HepG2 (cell line): ENCODE data around the gene ALDH1A2. TPM values are rescaled to one million over a fixed set of nuclear protein-coding genes. Genes with fewer than 3 reads are reported as not detected.

Experiments used
- ATAC-seq: fragments of 200-7000 bp; cut with Tn5 transposase; 3 replicates; pipeline ENCODE4 v1.9.1; 2020; ENCODE audit warnings: mild to moderate bottlenecking, moderate library complexity
- BruUV-seq: library from RNA; stranded (reverse); fragments of 400-500 nt; replicated peaks from 2 replicates; lab custom pipeline; 2021; lab: Mats Ljungman, UMichigan
- CTCF ChIA-PET: fragments of 300-600 bp; formaldehyde crosslinking; extraction: SDS; loops from one replicate; lab custom pipeline; 2021; ENCODE audit warnings: low total read pairs, inconsistent platforms, low intra/inter-chr PET ratio; lab: Yijun Ruan, JAX
- POLR2A ChIA-PET: fragments of 350-600 bp; sonication (Branson Sonifier 250); formaldehyde crosslinking; loops from one replicate; lab custom pipeline; 2020; ENCODE audit warnings: antibody characterized with exemption, inconsistent platforms; lab: Yijun Ruan, JAX
- DNase-seq: peaks from one replicate; pipeline ENCODE4 v3.0.0-alpha.2; 2015; ENCODE audit warnings: low spot score
- FAIRE-seq: peaks from 3 replicates; lab custom pipeline; 2011; peaks lifted over from hg19 to GRCh38; lab: Jason Lieb, UNC
- H2AFZ ChIP-seq: one replicate; pipeline ENCODE4 v1.6.1; 2011; ENCODE audit warnings: low read length, inconsistent platforms
- H3K27ac ChIP-seq: fragments of 300-600 bp; 3 replicates; pipeline ENCODE4 v1.8.0; 2011; ENCODE audit warnings: mixed run types, mild to moderate bottlenecking, mixed read lengths, low read length, inconsistent platforms; ENCODE audit not compliant: insufficient read depth; ENCODE audit errors: extremely low read length
- H3K27me3 ChIP-seq, 2 experiments: fragments of 200-600 bp in 1 of 2; 2 replicates in 1 of 2; 3 replicates in 1 of 2; pipeline versions ENCODE4 v1.6.0 to v1.8.0; 2011; ENCODE audit warnings: low read length in 2 of 2, mild to moderate bottlenecking in 2 of 2, moderate library complexity in 2 of 2, inconsistent platforms in 1 of 2; ENCODE audit not compliant: insufficient read depth in 2 of 2, control insufficient read depth in 1 of 2
- H3K36me3 ChIP-seq, 2 experiments: fragments of 200-600 bp in 1 of 2; replicated peaks in 1 of 2; 2 replicates in 1 of 2; 3 replicates in 1 of 2; pipeline versions ENCODE4 v1.5.1 to v1.8.0; 2011; ENCODE audit warnings: low read length in 2 of 2, inconsistent platforms in 1 of 2; ENCODE audit not compliant: insufficient read depth in 2 of 2, control insufficient read depth in 1 of 2
- H3K4me1 ChIP-seq: 2 replicates; pipeline ENCODE4 v1.5.1; 2012; ENCODE audit warnings: low read length, inconsistent platforms; ENCODE audit not compliant: insufficient read depth
- H3K4me2 ChIP-seq: 2 replicates; pipeline ENCODE4 v1.6.0; 2011; ENCODE audit warnings: low read depth, low read length, inconsistent platforms
- H3K4me3 ChIP-seq, 3 experiments: fragments of 200-600 bp in 1 of 3; sonication (generic), shearing (Covaris generic) in 1 of 3; replicated peaks in 1 of 3; 2 replicates each; pipeline ENCODE4 v1.5.1; 2011 to 2016; ENCODE audit warnings: low read length in 3 of 3, inconsistent platforms in 2 of 3, low read depth in 2 of 3, mild to moderate bottlenecking in 2 of 3, control low read depth in 1 of 3, mixed read lengths in 1 of 3; ENCODE audit not compliant: insufficient read depth in 1 of 3
- H3K79me2 ChIP-seq: one replicate; pipeline ENCODE4 v1.6.1; 2011; ENCODE audit warnings: low read length, inconsistent platforms; ENCODE audit not compliant: insufficient read depth
- H3K9ac ChIP-seq: 2 replicates; pipeline ENCODE4 v1.6.0; 2011; ENCODE audit warnings: mild to moderate bottlenecking, low read depth, low read length, inconsistent platforms; ENCODE audit not compliant: insufficient read depth
- H3K9me3 ChIP-seq: 2 replicates; pipeline ENCODE4 v1.5.1; 2012; ENCODE audit warnings: mild to moderate bottlenecking, low read length
- H4K20me1 ChIP-seq: 2 replicates; pipeline ENCODE4 v1.6.0; 2011; ENCODE audit warnings: inconsistent platforms, mild to moderate bottlenecking, low read length, moderate library complexity; ENCODE audit not compliant: insufficient read depth
- BRD4 ChIP-seq: sonication (generic); formaldehyde crosslinking; IDR thresholded peaks from 2 replicates; pipeline ENCODE4 v1.4.0; 2020; ENCODE audit warnings: missing genetic modification reagents
- ELF3 ChIP-seq: IDR thresholded peaks from 2 replicates; pipeline ENCODE4 v1.6.1; 2016; ENCODE audit warnings: missing genetic modification reagents, missing compliant biosample characterization
- MED1 ChIP-seq: sonication (generic); formaldehyde crosslinking; IDR thresholded peaks from 2 replicates; pipeline ENCODE4 v1.4.0; 2020; ENCODE audit warnings: missing genetic modification reagents
- MTF1 ChIP-seq: sonication (generic); formaldehyde crosslinking; IDR thresholded peaks from 2 replicates; pipeline ENCODE4 v1.5.0; 2020; ENCODE audit warnings: missing genetic modification reagents
- MXI1 ChIP-seq: IDR thresholded peaks from 3 replicates; pipeline ENCODE4 v1.6.1; 2012; ENCODE audit warnings: low read depth, low read length, inconsistent platforms, borderline replicate concordance
- SMC3 ChIP-seq: IDR thresholded peaks from 2 replicates; pipeline ENCODE4 v1.6.1; 2011; ENCODE audit warnings: low read length, improper control_type of control experiment
- STAG1 ChIP-seq: sonication (generic); formaldehyde crosslinking; IDR thresholded peaks from 2 replicates; pipeline ENCODE4 v1.4.0; 2020; ENCODE audit warnings: missing genetic modification reagents
- TBX3 ChIP-seq: fragments of 450-650 bp; IDR thresholded peaks from 2 replicates; pipeline ENCODE4 v1.6.1; 2017; ENCODE audit warnings: antibody characterized with exemption, mild to moderate bottlenecking, inconsistent platforms, borderline replicate concordance
- ZFP41 ChIP-seq: sonication (generic); formaldehyde crosslinking; IDR thresholded peaks from 2 replicates; pipeline ENCODE4 v1.4.0; 2020; ENCODE audit warnings: mild to moderate bottlenecking, missing genetic modification reagents, borderline replicate concordance
- ZNF615 ChIP-seq: sonication (generic); formaldehyde crosslinking; IDR thresholded peaks from 2 replicates; pipeline ENCODE4 v1.5.0; 2020; ENCODE audit warnings: mild to moderate bottlenecking, missing genetic modification reagents, borderline replicate concordance
- WGBS: methylation state at CpG from one replicate; pipeline ENCODE4 v1.1.6; 2017; ENCODE audit warnings: low lambda C conversion rate; 5-methylcytosine and 5-hydroxymethylcytosine counted together
- in situ Hi-C: cut with HindIII; loops from 2 replicates; pipeline ENCODE4 v1.10.0; 2017; ENCODE audit warnings: low pct_unique_long_range_greater_than_20kb; ENCODE audit not compliant: extremely low pct_ligation_motif_present
- intact Hi-C: fragments of 100-400 bp; cut with micrococcal nuclease; formaldehyde crosslinking; loops from one replicate; pipeline ENCODE4 v1.10.0; 2022; ENCODE audit not compliant: unreplicated experiment
- polyA plus RNA-seq, 8 experiments: library from polyadenylated mRNA; depleted of rRNA in 3 of 8; stranded (reverse) in 7 of 8; unstranded in 1 of 8; fragments of >200 nt; fragmentation: Illumina TruSeq in 4 of 8; extraction: Trizol in 4 of 8; gene quantifications; 2 replicates each; pipeline versions ENCODE4 v1.2.1 to v1.2.3, GENCODE V29; 2011 to 2016; ENCODE audit warnings: low read depth in 4 of 8, missing spikeins in 1 of 8, mixed read lengths in 1 of 8; ENCODE audit not compliant: insufficient read depth in 1 of 8
- total RNA-seq, 5 experiments: library from RNA; depleted of rRNA; stranded (reverse); fragments of >200 nt; fragmentation: Illumina TruSeq; extraction: Trizol; gene quantifications; 2 replicates each; pipeline ENCODE4 v1.2.3, GENCODE V29; 2016; ENCODE audit warnings: low read depth in 1 of 5
- TF ChIP-seq, protein P1 (sequence below): sonication (generic); formaldehyde crosslinking; IDR thresholded peaks from 2 replicates; pipeline ENCODE4 v1.4.0; 2020; ENCODE audit warnings: missing genetic modification reagents
- TF ChIP-seq, protein P2 (sequence below): sonication (generic); formaldehyde crosslinking; IDR thresholded peaks from 2 replicates; pipeline ENCODE4 v1.5.0; 2020; ENCODE audit warnings: mild to moderate bottlenecking, missing genetic modification reagents, moderate library complexity
- TF ChIP-seq, protein P3 (sequence below): IDR thresholded peaks from 2 replicates; pipeline ENCODE4 v1.6.1; 2016; ENCODE audit warnings: low read depth, borderline replicate concordance

Gene ALDH1A2
- total and polyA plus RNA-seq, 2 of the 13 experiments (the other 11 are each of a cell fraction or from before 2014, with no cell fraction given) = 0.64 to 0.90 TPM

DNA sequence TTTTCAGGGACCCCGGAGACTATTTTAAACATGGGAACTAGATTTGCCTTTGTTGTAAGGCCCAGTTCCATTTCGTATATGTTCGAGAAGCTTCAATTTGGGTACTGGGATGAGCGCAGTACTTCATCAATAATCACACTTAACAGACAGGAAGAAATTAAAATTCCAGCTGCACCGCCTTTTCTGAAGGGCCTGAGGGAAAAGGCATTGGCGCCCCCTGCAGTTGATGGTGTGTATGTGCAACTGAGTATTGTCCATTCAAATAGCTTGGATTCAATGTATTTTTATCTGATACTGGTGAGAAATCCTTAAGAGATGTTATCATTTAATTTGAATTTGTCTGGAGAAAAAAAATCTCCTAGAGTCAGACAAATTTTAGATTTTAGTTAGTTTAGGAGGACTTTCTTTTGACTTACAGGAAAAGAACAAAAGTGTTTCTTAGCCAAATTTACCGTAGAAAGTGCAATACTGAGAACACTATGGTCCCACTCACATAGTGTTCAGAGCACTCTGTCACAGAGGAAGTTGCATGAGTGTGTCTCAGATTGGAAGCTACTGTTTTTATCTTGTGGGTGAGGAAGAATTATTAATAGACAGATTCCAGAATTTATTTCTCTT is 5.4 kb upstream of the ALDH1A2 start:
- in situ Hi-C loops = no loop called here
- Histone ChIP-seq H2AFZ (no peak overlapping the region), H3K79me2 (no peaks in the 10 kb centered on the region), H3K27ac (no peak overlapping the region), H3K4me2 (no peak overlapping the region), H3K9me3 (no peaks in the 10 kb centered on the region), H3K4me1 (peaks cover 5% of the 10 kb centered on the region; the same call in 1 of the 2 replicates), H3K4me3 (no peak overlapping the region), H3K9ac (no peak overlapping the region), H3K36me3 (no peaks in the 10 kb centered on the region), H4K20me1 (no peaks in the 10 kb centered on the region), H3K27me3 (peaks cover 0 to 12% of the 10 kb centered on the region in 2 experiments; a peak in 2 of 5 replicates)
- intact Hi-C loops = loop anchor here (10.0 kb wide), 1 partner anchor 336 kb away; no protein-coding TSS in a partner anchor
- DNase-seq = peak; percentile 40
- no peak for ATAC-seq
- CTCF ChIA-PET = interaction anchor here (0.8 to 1.6 kb wide), 4 partner anchors 28 to 510 kb away, joined by 3 to 5 read pairs (median 4); no protein-coding TSS in a partner anchor
- POLR2A ChIA-PET = no interaction called here
- FAIRE-seq = peak; percentile 34
- 31% methylated on average over 7 of the region's 7 CpGs for WGBS
- peak; percentile 58 for TF ChIP-seq SMC3
- TF ChIP-seq, protein P1, sequence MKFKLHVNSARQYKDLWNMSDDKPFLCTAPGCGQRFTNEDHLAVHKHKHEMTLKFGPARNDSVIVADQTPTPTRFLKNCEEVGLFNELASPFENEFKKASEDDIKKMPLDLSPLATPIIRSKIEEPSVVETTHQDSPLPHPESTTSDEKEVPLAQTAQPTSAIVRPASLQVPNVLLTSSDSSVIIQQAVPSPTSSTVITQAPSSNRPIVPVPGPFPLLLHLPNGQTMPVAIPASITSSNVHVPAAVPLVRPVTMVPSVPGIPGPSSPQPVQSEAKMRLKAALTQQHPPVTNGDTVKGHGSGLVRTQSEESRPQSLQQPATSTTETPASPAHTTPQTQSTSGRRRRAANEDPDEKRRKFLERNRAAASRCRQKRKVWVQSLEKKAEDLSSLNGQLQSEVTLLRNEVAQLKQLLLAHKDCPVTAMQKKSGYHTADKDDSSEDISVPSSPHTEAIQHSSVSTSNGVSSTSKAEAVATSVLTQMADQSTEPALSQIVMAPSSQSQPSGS (CRISPR knock-in tag) = no peak
- TF ChIP-seq MTF1 (CRISPR knock-in tag) = no peak
- TF ChIP-seq, protein P2, sequence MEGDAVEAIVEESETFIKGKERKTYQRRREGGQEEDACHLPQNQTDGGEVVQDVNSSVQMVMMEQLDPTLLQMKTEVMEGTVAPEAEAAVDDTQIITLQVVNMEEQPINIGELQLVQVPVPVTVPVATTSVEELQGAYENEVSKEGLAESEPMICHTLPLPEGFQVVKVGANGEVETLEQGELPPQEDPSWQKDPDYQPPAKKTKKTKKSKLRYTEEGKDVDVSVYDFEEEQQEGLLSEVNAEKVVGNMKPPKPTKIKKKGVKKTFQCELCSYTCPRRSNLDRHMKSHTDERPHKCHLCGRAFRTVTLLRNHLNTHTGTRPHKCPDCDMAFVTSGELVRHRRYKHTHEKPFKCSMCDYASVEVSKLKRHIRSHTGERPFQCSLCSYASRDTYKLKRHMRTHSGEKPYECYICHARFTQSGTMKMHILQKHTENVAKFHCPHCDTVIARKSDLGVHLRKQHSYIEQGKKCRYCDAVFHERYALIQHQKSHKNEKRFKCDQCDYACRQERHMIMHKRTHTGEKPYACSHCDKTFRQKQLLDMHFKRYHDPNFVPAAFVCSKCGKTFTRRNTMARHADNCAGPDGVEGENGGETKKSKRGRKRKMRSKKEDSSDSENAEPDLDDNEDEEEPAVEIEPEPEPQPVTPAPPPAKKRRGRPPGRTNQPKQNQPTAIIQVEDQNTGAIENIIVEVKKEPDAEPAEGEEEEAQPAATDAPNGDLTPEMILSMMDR (CRISPR knock-in tag) = peak; percentile 76
- TF ChIP-seq ZNF615 (CRISPR knock-in tag) = no peak
- no peak for TF ChIP-seq ELF3
- TF ChIP-seq ZFP41 (CRISPR knock-in tag) = no peak
- TF ChIP-seq, protein P3, sequence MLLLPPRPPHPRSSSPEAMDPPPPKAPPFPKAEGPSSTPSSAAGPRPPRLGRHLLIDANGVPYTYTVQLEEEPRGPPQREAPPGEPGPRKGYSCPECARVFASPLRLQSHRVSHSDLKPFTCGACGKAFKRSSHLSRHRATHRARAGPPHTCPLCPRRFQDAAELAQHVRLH (CRISPR knock-in tag) = no peak
- no peak for TF ChIP-seq MXI1
- peak; percentile 72 for TF ChIP-seq STAG1 (CRISPR knock-in tag)
- no peak for TF ChIP-seq TBX3
- TF ChIP-seq BRD4 (CRISPR knock-in tag) = no peak
- TF ChIP-seq MED1 (CRISPR knock-in tag) = no peak
- no TSS peak for BruUV-seq
